PC-9 (cell line): Measurements from ENCODE around the gene INPP4A.

Experiments used
- CTCF ChIP-seq: fragments of 200-600 bp; sonication (generic); conservative IDR thresholded peaks from 2 replicates; pipeline ENCODE4 v1.6.1; 2017; ENCODE audit warnings: mixed run types, antibody characterized with exemption, mild to moderate bottlenecking, moderate library complexity
- EZH2 ChIP-seq: fragments of 200-600 bp; sonication (generic); IDR thresholded peaks from 2 replicates; pipeline ENCODE4 v1.8.0; 2017; ENCODE audit warnings: antibody characterized with exemption, low read depth

DNA sequence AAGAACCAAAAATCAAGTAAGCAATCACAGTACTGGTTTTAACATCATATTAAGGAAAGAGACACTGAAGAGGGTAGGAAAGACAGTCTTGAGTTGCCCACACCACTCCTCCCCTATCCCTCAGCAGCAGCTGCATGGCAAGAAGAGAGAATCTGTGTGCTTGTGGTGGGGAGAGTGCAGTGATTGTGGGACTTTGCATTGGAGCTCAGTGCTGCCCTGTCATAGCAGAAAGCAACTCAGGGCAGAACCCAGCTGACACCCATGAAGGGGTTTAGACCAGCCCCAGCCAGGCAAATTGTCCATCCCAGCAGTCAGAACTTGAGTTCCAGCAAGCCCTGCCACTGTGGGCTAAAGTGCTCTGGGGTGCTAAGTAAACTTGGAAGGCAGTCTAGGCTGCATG lies 40.8 kb upstream of the INPP4A start:
- TF ChIP-seq CTCF: no peak
- TF ChIP-seq EZH2: no peak
